Common myeloid progenitor, CD34-positive (primary cell): ENCODE measurements around the gene RAB11FIP2.

Source experiments
- CTCF ChIA-PET: fragments of 350-600 bp; sonication (Branson Sonifier 250); formaldehyde crosslinking; loops from one replicate; lab custom pipeline; 2021; ENCODE audit warnings: antibody characterized with exemption; lab: Charles Lee
- POLR2A ChIA-PET: fragments of 350-600 bp; sonication (Branson Sonifier 250); formaldehyde crosslinking; loops from one replicate; lab custom pipeline; 2021; ENCODE audit warnings: antibody characterized with exemption; lab: Charles Lee
- DNase-seq, 3 donors: peaks; one replicate each; pipeline versions ENCODE4 v3.0.0 to v3.0.0-alpha.2; 2013
- H3K27ac ChIP-seq, 2 experiments: 1 replicate in 1 of 2; 2 replicates in 1 of 2; pipeline ENCODE4 v1.7.0; 2013; ENCODE audit warnings: inconsistent platforms in 2 of 2, low read length in 2 of 2, mild to moderate bottlenecking in 2 of 2, low read depth in 1 of 2, moderate library complexity in 1 of 2; ENCODE audit not compliant: severe bottlenecking in 2 of 2, insufficient read depth in 1 of 2, poor library complexity in 1 of 2
- H3K27me3 ChIP-seq, 5 experiments: replicated peaks in 2 of 5; 1 replicate in 3 of 5; 2 replicates in 2 of 5; pipeline versions ENCODE4 v1.6.1 to v1.7.0; 2013; ENCODE audit warnings: low read length in 4 of 5, mild to moderate bottlenecking in 2 of 5, moderate library complexity in 2 of 5, inconsistent platforms in 1 of 5; ENCODE audit not compliant: insufficient read depth in 5 of 5, control insufficient read depth in 4 of 5
- H3K36me3 ChIP-seq, 4 experiments: 1 replicate in 2 of 4; 2 replicates in 2 of 4; pipeline versions ENCODE4 v1.6.1 to v1.7.0; 2013; ENCODE audit warnings: low read length in 3 of 4, control low read depth in 1 of 4, mild to moderate bottlenecking in 1 of 4; ENCODE audit not compliant: control insufficient read depth in 4 of 4, insufficient read depth in 4 of 4
- H3K4me1 ChIP-seq, 4 experiments: 1 replicate in 3 of 4; 2 replicates in 1 of 4; pipeline versions ENCODE4 v1.6.1 to v1.7.1; 2013; ENCODE audit warnings: low read length in 3 of 4, mild to moderate bottlenecking in 3 of 4, control low read depth in 1 of 4, inconsistent platforms in 1 of 4, moderate library complexity in 1 of 4; ENCODE audit not compliant: control insufficient read depth in 4 of 4, insufficient read depth in 4 of 4; ENCODE audit errors: control extremely low read depth in 1 of 4
- H3K4me3 ChIP-seq, 7 experiments: 1 replicate in 4 of 7; 2 replicates in 3 of 7; pipeline versions ENCODE4 v1.5.1 to v1.7.0; 2013; ENCODE audit warnings: mild to moderate bottlenecking in 7 of 7, low read length in 6 of 7, moderate library complexity in 6 of 7, inconsistent platforms in 2 of 7, low read depth in 2 of 7, control low read depth in 1 of 7; ENCODE audit not compliant: insufficient read depth in 4 of 7, control insufficient read depth in 1 of 7; ENCODE audit errors: extremely low read depth in 1 of 7
- H3K9me3 ChIP-seq, 5 experiments: 1 replicate in 4 of 5; 2 replicates in 1 of 5; pipeline versions ENCODE4 v1.6.1 to v1.7.1; 2013; ENCODE audit warnings: low read length in 4 of 5, mild to moderate bottlenecking in 2 of 5, inconsistent platforms in 1 of 5, low read depth in 1 of 5, moderate library complexity in 1 of 5; ENCODE audit not compliant: control insufficient read depth in 4 of 5, insufficient read depth in 2 of 5; ENCODE audit errors: control extremely low read depth in 1 of 5
- WGBS: methylation state at CpG from one replicate; pipeline ENCODE4 v1.1.5; 2013; ENCODE audit not compliant: insufficient coverage; 5-methylcytosine and 5-hydroxymethylcytosine counted together

Gene RAB11FIP2

GRCh38 chr10:117970962-117971361 is 75.8 kb downstream of the RAB11FIP2 start:
- 91% methylated on average over 1 of the region's 2 CpGs for WGBS
- H3K4me1 ChIP-seq, result no peaks in the 10 kb centered on the region
- H3K27ac ChIP-seq, result no peak overlapping the region
- POLR2A ChIA-PET, result no interaction called here
- CTCF ChIA-PET, result no interaction called here
- H3K27me3 ChIP-seq, result peaks cover 0 to 10% (median 3%) of the 10 kb centered on the region in 5 experiments
- peaks cover 0 to 3% (median 0%) of the 10 kb centered on the region in 5 experiments for H3K9me3 ChIP-seq
- H3K36me3 ChIP-seq, result no peaks in the 10 kb centered on the region
- H3K4me3 ChIP-seq, result no peak overlapping the region
- DNase-seq, result no peak

- POLR2A ChIA-PET, result no interaction called here
- WGBS, result no CpG with 5 or more reads among the region's 1 CpG
- H3K36me3 ChIP-seq, result no peaks in the 10 kb centered on the region
- no peaks in the 10 kb centered on the region for H3K4me1 ChIP-seq
- no peak overlapping the region for H3K27ac ChIP-seq
- no peak overlapping the region for H3K4me3 ChIP-seq
- CTCF ChIA-PET, result no interaction called here
- DNase-seq, result no peak
- peaks cover 0 to 10% (median 3%) of the 10 kb centered on the region in 5 experiments for H3K27me3 ChIP-seq
- peaks cover 0 to 3% (median 0%) of the 10 kb centered on the region in 5 experiments for H3K9me3 ChIP-seq
These were observed 77.1 kb downstream of the RAB11FIP2 start for GRCh38 chr10:117969592-117969991.

- ChIA-PET CTCF (no interaction called here), POLR2A (no interaction called here)
- 92% methylated on average over 7 of the region's 10 CpGs for WGBS
- H3K36me3 ChIP-seq, result no peaks in the 10 kb centered on the region
- H3K9me3 ChIP-seq, result peaks cover 0 to 3% (median 0%) of the 10 kb centered on the region in 5 experiments
- H3K27ac ChIP-seq, result no peak overlapping the region
- DNase-seq, result no peak
- H3K4me1 ChIP-seq, result no peaks in the 10 kb centered on the region
- H3K4me3 ChIP-seq, result no peak overlapping the region
- H3K27me3 ChIP-seq, result peaks cover 0 to 12% (median 3%) of the 10 kb centered on the region in 5 experiments
These were observed 78.2 kb downstream of the RAB11FIP2 start for GRCh38 chr10:117968354-117969182.

GRCh38 chr10:117967149-117967650 is 79.5 kb downstream of the RAB11FIP2 start:
- H3K27me3 ChIP-seq, result peaks cover 0 to 10% (median 3%) of the 10 kb centered on the region in 5 experiments
- no peaks in the 10 kb centered on the region for H3K4me1 ChIP-seq
- POLR2A ChIA-PET, result no interaction called here
- H3K27ac ChIP-seq, result no peak overlapping the region
- no peaks in the 10 kb centered on the region for H3K36me3 ChIP-seq
- no CpG with 5 or more reads among the region's 7 CpGs for WGBS
- no peak for DNase-seq
- CTCF ChIA-PET, result no interaction called here
- H3K4me3 ChIP-seq, result no peak overlapping the region
- peaks cover 0 to 3% (median 0%) of the 10 kb centered on the region in 5 experiments for H3K9me3 ChIP-seq

- ChIA-PET CTCF (no interaction called here), POLR2A (no interaction called here)
- no peaks in the 10 kb centered on the region for H3K4me1 ChIP-seq
- H3K27me3 ChIP-seq, result peaks cover 0 to 16% (median 3%) of the 10 kb centered on the region in 5 experiments
- DNase-seq, result no peak
- H3K27ac ChIP-seq, result no peak overlapping the region
- H3K36me3 ChIP-seq, result no peaks in the 10 kb centered on the region
- 40% methylated on average over 1 of the region's 2 CpGs for WGBS
- no peak overlapping the region for H3K4me3 ChIP-seq
- peaks cover 0 to 3% (median 0%) of the 10 kb centered on the region in 5 experiments for H3K9me3 ChIP-seq
These were observed 80.8 kb downstream of the RAB11FIP2 start for GRCh38 chr10:117965984-117966383.

- no peak for DNase-seq
- Histone ChIP-seq H3K4me3 (no peak overlapping the region), H3K27me3 (peaks cover 0 to 18% (median 3%) of the 10 kb centered on the region in 5 experiments), H3K4me1 (no peaks in the 10 kb centered on the region), H3K27ac (no peak overlapping the region), H3K36me3 (no peaks in the 10 kb centered on the region), H3K9me3 (peaks cover 0 to 3% (median 0%) of the 10 kb centered on the region in 5 experiments)
- 100% methylated on average over 2 of the region's 4 CpGs for WGBS
- ChIA-PET POLR2A (no interaction called here), CTCF (no interaction called here)
These were observed 82.2 kb downstream of the RAB11FIP2 start for GRCh38 chr10:117964536-117964935.

GRCh38 chr10:117960345-117960935 is 86.3 kb downstream of the RAB11FIP2 start:
- H3K9me3 ChIP-seq, result no peaks in the 10 kb centered on the region
- WGBS, result 100% methylated on average over 3 of the region's 4 CpGs
- DNase-seq, result no peak
- H3K36me3 ChIP-seq, result no peaks in the 10 kb centered on the region
- H3K27me3 ChIP-seq, result peaks cover 0 to 15% (median 0%) of the 10 kb centered on the region in 5 experiments
- no peaks in the 10 kb centered on the region for H3K4me1 ChIP-seq
- no peak overlapping the region for H3K4me3 ChIP-seq
- CTCF ChIA-PET, result no interaction called here
- POLR2A ChIA-PET, result no interaction called here
- no peak overlapping the region for H3K27ac ChIP-seq
